Liver (tissue), 9 donors: ENCODE measurements around the gene SNUPN. TPM values are rescaled to one million over a fixed set of nuclear protein-coding genes. Genes with fewer than 3 reads are reported as not detected.

Experiments
- DNase-seq: peaks from one replicate; pipeline ENCODE4 v3.0.0-alpha.2; 2017; ENCODE audit warnings: low spot score
- H3K27ac ChIP-seq, 2 donors: one replicate each; pipeline ENCODE4 v1.7.0; 2013; ENCODE audit warnings: inconsistent platforms in 2 of 2, low read length in 2 of 2, control low read depth in 1 of 2, low read depth in 1 of 2, mild to moderate bottlenecking in 1 of 2
- H3K27me3 ChIP-seq, 4 donors: one replicate each; pipeline versions ENCODE4 v1.6.1 to v1.7.0; 2013; ENCODE audit warnings: low read length in 3 of 4, inconsistent platforms in 1 of 4, mild to moderate bottlenecking in 1 of 4, moderate library complexity in 1 of 4; ENCODE audit not compliant: control insufficient read depth in 4 of 4, insufficient read depth in 4 of 4
- H3K36me3 ChIP-seq, 4 donors: one replicate each; pipeline versions ENCODE4 v1.6.1 to v1.7.0; 2013; ENCODE audit warnings: low read length in 3 of 4, mild to moderate bottlenecking in 3 of 4, low read depth in 1 of 4, moderate library complexity in 1 of 4; ENCODE audit not compliant: control insufficient read depth in 4 of 4, insufficient read depth in 3 of 4
- H3K4me1 ChIP-seq, 4 donors: one replicate each; pipeline versions ENCODE4 v1.6.1 to v1.7.0; 2013; ENCODE audit warnings: low read length in 3 of 4, mild to moderate bottlenecking in 3 of 4, moderate library complexity in 1 of 4; ENCODE audit not compliant: control insufficient read depth in 4 of 4, insufficient read depth in 4 of 4
- H3K4me3 ChIP-seq, 3 donors: one replicate each; pipeline versions ENCODE4 v1.6.1 to v1.7.0; 2013; ENCODE audit warnings: low read length in 3 of 3, control low read depth in 1 of 3, low read depth in 1 of 3, mild to moderate bottlenecking in 1 of 3
- H3K9ac ChIP-seq, 2 donors: one replicate each; pipeline ENCODE4 v1.7.0; 2013; ENCODE audit warnings: low read length in 2 of 2, mild to moderate bottlenecking in 2 of 2, moderate library complexity in 2 of 2, control low read depth in 1 of 2, low read depth in 1 of 2
- H3K9me3 ChIP-seq, 4 donors: one replicate each; pipeline versions ENCODE4 v1.6.1 to v1.7.0; 2013; ENCODE audit warnings: low read length in 3 of 4; ENCODE audit not compliant: control insufficient read depth in 4 of 4
- CTCF ChIP-seq: fragments of 150-350 bp; IDR thresholded peaks from 2 replicates; pipeline ENCODE4 v1.5.1; 2017; ENCODE audit warnings: improper control_type of control experiment, low read depth, low read length; ENCODE audit not compliant: missing input control
- EGR1 ChIP-seq, 2 donors: IDR thresholded peaks; 2 replicates each; pipeline ENCODE4 v1.6.1; 2016 to 2018; ENCODE audit warnings: antibody characterized with exemption in 2 of 2, low read depth in 2 of 2
- FOXA2 ChIP-seq: IDR thresholded peaks from 2 replicates; pipeline ENCODE4 v1.6.1; 2016; ENCODE audit warnings: antibody characterized with exemption
- GABPA ChIP-seq, 2 donors: IDR thresholded peaks in 1 of 2; conservative IDR thresholded peaks in 1 of 2; 2 replicates each; pipeline ENCODE4 v1.6.1; 2016; ENCODE audit warnings: antibody characterized with exemption in 2 of 2, mild to moderate bottlenecking in 1 of 2, moderate library complexity in 1 of 2
- HNF4A ChIP-seq, 2 donors: conservative IDR thresholded peaks; 2 replicates each; pipeline ENCODE4 v1.6.1; 2016; ENCODE audit warnings: antibody characterized with exemption in 2 of 2, mild to moderate bottlenecking in 2 of 2
- HNF4G ChIP-seq: IDR thresholded peaks from 2 replicates; pipeline ENCODE4 v1.6.1; 2016; ENCODE audit warnings: antibody characterized with exemption
- JUND ChIP-seq, 2 donors: IDR thresholded peaks; 2 replicates each; pipeline ENCODE4 v1.6.1; 2016; ENCODE audit warnings: antibody characterized with exemption in 2 of 2
- MAX ChIP-seq: IDR thresholded peaks from 2 replicates; pipeline ENCODE4 v1.6.1; 2016; ENCODE audit warnings: antibody characterized with exemption
- NR2F2 ChIP-seq: IDR thresholded peaks from 2 replicates; pipeline ENCODE4 v1.6.1; 2016; ENCODE audit warnings: antibody characterized with exemption
- RAD21 ChIP-seq, 2 donors: IDR thresholded peaks; 2 replicates each; pipeline ENCODE4 v1.6.1; 2016; ENCODE audit warnings: antibody characterized with exemption in 2 of 2, mild to moderate bottlenecking in 2 of 2
- REST ChIP-seq: IDR thresholded peaks from 2 replicates; pipeline ENCODE4 v1.6.1; 2016; ENCODE audit warnings: antibody characterized with exemption, mild to moderate bottlenecking
- RXRA ChIP-seq, 2 donors: IDR thresholded peaks; 2 replicates each; pipeline ENCODE4 v1.6.1; 2017 to 2018; ENCODE audit warnings: antibody characterized with exemption in 2 of 2, mild to moderate bottlenecking in 1 of 2
- SP1 ChIP-seq: IDR thresholded peaks from 2 replicates; pipeline ENCODE4 v1.6.1; 2018; ENCODE audit warnings: antibody characterized with exemption, mild to moderate bottlenecking
- TAF1 ChIP-seq: conservative IDR thresholded peaks from 2 replicates; pipeline ENCODE4 v1.6.1; 2016; ENCODE audit warnings: antibody characterized with exemption, mild to moderate bottlenecking
- YY1 ChIP-seq: IDR thresholded peaks from 2 replicates; pipeline ENCODE4 v1.6.1; 2016; ENCODE audit warnings: antibody characterized with exemption, mild to moderate bottlenecking
- ZBTB33 ChIP-seq: IDR thresholded peaks from 2 replicates; pipeline ENCODE4 v1.6.1; 2016; ENCODE audit warnings: antibody characterized with exemption
- WGBS: extraction: QIAGEN DNeasy Blood & Tissue Kit; methylation state at CpG from one replicate; pipeline ENCODE4 v1.1.7; 2013; 5-methylcytosine and 5-hydroxymethylcytosine counted together
- polyA plus RNA-seq, 2 donors: library from polyadenylated mRNA; stranded (reverse) in 1 of 2; unstranded in 1 of 2; fragments of 200-250 nt in 1 of 2; fragments of >200 nt in 1 of 2; fragmentation: Nextera tagmentation in 1 of 2; extraction: Ambion mirVana in 1 of 2; gene quantifications; one replicate each; pipeline versions ENCODE4 v1.2.1 to v1.2.3, GENCODE V29; 2013 to 2015
- total RNA-seq, 2 donors: library from RNA; depleted of rRNA; stranded (reverse); fragments of >200 nt; gene quantifications; one replicate each; pipeline ENCODE4 v1.2.3, GENCODE V29; 2014
- donor health status: healthy.
- donor health status: healthy.
- donor health status: healthy.
- donor health status: healthy.
- donor health status: healthy.

The SNUPN gene
- total and polyA plus RNA-seq, 4 donors = 7.8 to 13.2 (median 12.1) TPM

GRCh38 chr15:75594276-75594675 is 31.2 kb downstream of the SNUPN start (continued):
- no peak for TF ChIP-seq ZBTB33
- no peak for TF ChIP-seq FOXA2
- no peak for TF ChIP-seq YY1
- no peak for TF ChIP-seq SP1
- no peak for TF ChIP-seq NR2F2
- no peak for TF ChIP-seq HNF4A (conservative IDR thresholded peaks at IDR 0.05)
- TF ChIP-seq MAX = no peak

- 94% methylated on average over 4 of the region's 4 CpGs for WGBS
- H3K36me3 ChIP-seq = peaks cover 0 to 12% (median 3%) of the 10 kb centered on the region in 4 donors
- no peak for DNase-seq
Measured at GRCh38 chr15:75591655-75592364, 33.7 kb downstream of the SNUPN start.

More at GRCh38 chr15:75591655-75592364, 33.7 kb downstream of the SNUPN start:
- no peak overlapping the region for H3K27ac ChIP-seq
- peaks cover 0 to 4% (median 2%) of the 10 kb centered on the region in 4 donors for H3K4me1 ChIP-seq
- no peaks in the 10 kb centered on the region for H3K27me3 ChIP-seq
- TF ChIP-seq TAF1 (no peak), FOXA2 (no peak), JUND (IDR thresholded peaks at IDR 0.05) (no peak), REST (no peak), RXRA (IDR thresholded peaks at IDR 0.05) (no peak), GABPA (IDR thresholded peaks at IDR 0.05 in 1 of 2, conservative IDR thresholded peaks at IDR 0.05 in 1 of 2) (no peak), ZBTB33 (no peak), MAX (no peak), NR2F2 (no peak), HNF4G (no peak), HNF4A (conservative IDR thresholded peaks at IDR 0.05) (no peak), CTCF (no peak), YY1 (no peak), EGR1 (IDR thresholded peaks at IDR 0.05; ENCODE audit: low read depth in 2 of 2) (no peak), RAD21 (IDR thresholded peaks at IDR 0.05) (no peak)
- H3K4me3 ChIP-seq = no peak overlapping the region
- H3K9ac ChIP-seq = no peak overlapping the region
- H3K9me3 ChIP-seq = no peaks in the 10 kb centered on the region
